CD14-positive monocyte (primary cell): ENCODE measurements around the gene CBLN4. TPM values are rescaled to one million over a fixed set of nuclear protein-coding genes. Genes with fewer than 3 reads are reported as not detected.

Experiments used
- DNase-seq, 3 donors: peaks; one replicate each; pipeline ENCODE4 v3.0.0-alpha.2; 2011 to 2022
- H2AFZ ChIP-seq: 2 replicates; pipeline ENCODE4 v1.6.0; 2012; ENCODE audit warnings: mild to moderate bottlenecking, low read depth, low read length, inconsistent platforms; ENCODE audit not compliant: insufficient read depth, poor library complexity, severe bottlenecking
- H3K27ac ChIP-seq, 2 donors: 1 replicate in 1 of 2; 2 replicates in 1 of 2; pipeline ENCODE4 v1.5.1; 2012 to 2013; ENCODE audit warnings: low read length in 2 of 2, control low read depth in 1 of 2, inconsistent platforms in 1 of 2, low read depth in 1 of 2, mild to moderate bottlenecking in 1 of 2
- H3K27me3 ChIP-seq, 2 donors: one replicate each; pipeline versions ENCODE4 v1.6.0 to v1.6.1; 2011 to 2013; ENCODE audit warnings: low read length in 2 of 2; ENCODE audit not compliant: control insufficient read depth in 2 of 2, insufficient read depth in 2 of 2
- H3K36me3 ChIP-seq, 2 donors: replicated peaks in 1 of 2; 1 replicate in 1 of 2; 2 replicates in 1 of 2; pipeline versions ENCODE4 v1.5.1 to v1.6.1; 2012 to 2013; ENCODE audit warnings: low read length in 2 of 2, control low read depth in 1 of 2, inconsistent platforms in 1 of 2, mild to moderate bottlenecking in 1 of 2; ENCODE audit not compliant: insufficient read depth in 2 of 2, control insufficient read depth in 1 of 2
- H3K4me1 ChIP-seq, 2 donors: 1 replicate in 1 of 2; 2 replicates in 1 of 2; pipeline versions ENCODE4 v1.5.1 to v1.6.1; 2012 to 2013; ENCODE audit warnings: low read length in 2 of 2, control low read depth in 1 of 2, inconsistent platforms in 1 of 2, mild to moderate bottlenecking in 1 of 2, moderate library complexity in 1 of 2; ENCODE audit not compliant: insufficient read depth in 2 of 2, control insufficient read depth in 1 of 2
- H3K4me2 ChIP-seq: replicated peaks from 2 replicates; pipeline ENCODE3; 2012; ENCODE audit warnings: low read length, moderate library complexity, mild to moderate bottlenecking; ENCODE audit not compliant: poor library complexity, severe bottlenecking; ENCODE audit errors: extremely low read depth
- H3K4me3 ChIP-seq, 3 experiments: fragments of 200-600 bp in 1 of 3; sonication (generic) in 1 of 3; replicated peaks in 1 of 3; 1 replicate in 2 of 3; 2 replicates in 1 of 3; pipeline ENCODE4 v1.5.1; 2011 to 2013; ENCODE audit warnings: low read length in 3 of 3, mild to moderate bottlenecking in 3 of 3, control low read depth in 2 of 3, low read depth in 2 of 3, inconsistent platforms in 1 of 3, moderate library complexity in 1 of 3
- H3K79me2 ChIP-seq: 2 replicates; pipeline ENCODE4 v1.6.0; 2012; ENCODE audit warnings: mild to moderate bottlenecking, control low read depth, inconsistent platforms, low read length, moderate library complexity; ENCODE audit not compliant: insufficient read depth
- H3K9ac ChIP-seq: 2 replicates; pipeline ENCODE4 v1.6.0; 2017; ENCODE audit warnings: low read length, mild to moderate bottlenecking; ENCODE audit not compliant: insufficient read depth, poor library complexity, severe bottlenecking
- H3K9me3 ChIP-seq, 2 donors: replicated peaks in 1 of 2; 1 replicate in 1 of 2; 2 replicates in 1 of 2; pipeline versions ENCODE4 v1.5.1 to v1.6.1; 2012 to 2013; ENCODE audit warnings: low read length in 2 of 2, control low read depth in 1 of 2; ENCODE audit not compliant: control insufficient read depth in 1 of 2, insufficient read depth in 1 of 2
- H4K20me1 ChIP-seq: 2 replicates; pipeline ENCODE4 v1.6.0; 2012; ENCODE audit warnings: mild to moderate bottlenecking, low read length, control low read depth, moderate library complexity; ENCODE audit not compliant: insufficient read depth
- H3K27ac Mint-ChIP-seq, 7 donors: one replicate each; pipeline ENCODE4 v1.8.0; 2020; ENCODE audit warnings: mild to moderate bottlenecking in 7 of 7, mixed read lengths in 7 of 7, moderate library complexity in 6 of 7, inconsistent platforms in 2 of 7
- H3K27me3 Mint-ChIP-seq, 3 donors: one replicate each; pipeline ENCODE4 v1.8.0; 2021 to 2022; ENCODE audit warnings: low read depth in 3 of 3, mild to moderate bottlenecking in 3 of 3, mixed read lengths in 3 of 3, moderate library complexity in 3 of 3, inconsistent platforms in 1 of 3
- H3K36me3 Mint-ChIP-seq, 2 donors: one replicate each; pipeline ENCODE4 v1.8.0; 2020; ENCODE audit warnings: mixed read lengths in 2 of 2, inconsistent platforms in 1 of 2, mild to moderate bottlenecking in 1 of 2
- H3K4me1 Mint-ChIP-seq: one replicate; pipeline ENCODE4 v1.8.0; 2020; ENCODE audit warnings: mild to moderate bottlenecking, mixed read lengths
- H3K4me3 Mint-ChIP-seq, 2 donors: one replicate each; pipeline ENCODE4 v1.8.0; 2020; ENCODE audit warnings: mild to moderate bottlenecking in 2 of 2, mixed read lengths in 2 of 2, moderate library complexity in 1 of 2
- H3K9me3 Mint-ChIP-seq, 7 donors: one replicate each; pipeline ENCODE4 v1.8.0; 2020 to 2022; ENCODE audit warnings: mixed read lengths in 7 of 7, mild to moderate bottlenecking in 6 of 7, moderate library complexity in 6 of 7, inconsistent platforms in 2 of 7
- WGBS: methylation state at CpG from one replicate; pipeline ENCODE4 v1.1.5; 2013; ENCODE audit warnings: missing lambda C conversion rate; ENCODE audit not compliant: insufficient coverage; 5-methylcytosine and 5-hydroxymethylcytosine counted together
- intact Hi-C, 2 donors: fragments of 100-400 bp; cut with micrococcal nuclease; formaldehyde crosslinking; loops; one replicate each; pipeline versions ENCODE4 v1.15.0 to v1.15.1; 2023
- polyA plus RNA-seq, 3 donors: library from polyadenylated mRNA; depleted of rRNA in 1 of 3; unstranded in 2 of 3; stranded (reverse) in 1 of 3; fragments of 300-500 nt in 2 of 3; fragments of >200 nt in 1 of 3; fragmentation: Illumina TruSeq in 2 of 3; gene quantifications; 1 replicate in 2 of 3; 2 replicates in 1 of 3; pipeline ENCODE4 v1.2.3, GENCODE V29; 2012 to 2021
- TF ChIP-seq, protein P1 (sequence below): fragments of 200-600 bp; IDR thresholded peaks from one replicate; pipeline ENCODE4 v1.8.0; 2022; ENCODE audit warnings: antibody characterized with exemption, mild to moderate bottlenecking

Gene CBLN4
- polyA plus RNA-seq, 3 donors = not detected

DNA sequence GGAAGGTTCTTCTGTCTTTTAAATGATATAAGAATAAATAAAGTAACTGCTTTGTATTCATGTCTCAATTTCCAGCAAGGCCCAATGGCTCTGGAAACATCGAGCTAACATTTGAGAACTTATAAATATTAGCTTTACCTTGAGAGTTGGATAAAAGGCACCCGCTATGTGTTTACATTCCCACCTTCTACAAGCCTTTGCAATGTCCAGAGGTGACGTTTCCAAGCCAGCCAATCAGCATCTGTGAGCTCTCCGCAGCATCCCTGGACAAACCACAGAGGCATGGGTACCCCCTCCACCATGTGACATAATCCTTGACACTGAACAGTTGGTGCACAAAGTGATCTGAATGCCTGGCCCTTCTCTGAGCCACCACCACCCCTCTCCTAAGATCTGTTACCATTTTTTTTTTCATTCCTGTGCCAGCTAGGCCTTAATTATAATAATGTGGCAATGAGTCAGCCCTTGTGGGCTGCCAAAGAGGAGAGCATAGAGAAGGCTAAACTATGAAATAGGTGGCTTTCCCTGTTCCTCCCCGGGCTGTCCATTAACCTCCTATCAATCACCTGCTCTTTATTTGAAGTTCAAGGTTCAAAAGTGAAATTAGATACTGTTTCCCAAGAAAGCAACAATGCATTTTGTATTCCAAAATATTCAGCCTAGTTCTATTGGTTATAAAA, 4.1 kb downstream of the CBLN4 start:
- Mint-ChIP-seq H3K27me3 (peaks cover 28 to 43% (median 35%) of the 10 kb centered on the region in 3 donors), H3K36me3 (no peaks in the 10 kb centered on the region), H3K9me3 (peaks cover 3 to 19% (median 12%) of the 10 kb centered on the region in 7 donors), H3K4me3 (no peak overlapping the region), H3K27ac (no peak overlapping the region), H3K4me1 (no peaks in the 10 kb centered on the region)
- Histone ChIP-seq H3K9ac (no peak overlapping the region), H3K36me3 (no peaks in the 10 kb centered on the region), H3K27me3 (peaks cover 11 to 42% of the 10 kb centered on the region in 2 donors), H2AFZ (no peak overlapping the region), H3K4me3 (no peak overlapping the region), H3K27ac (no peak overlapping the region), H3K4me2 (no peak overlapping the region), H4K20me1 (no peaks in the 10 kb centered on the region), H3K4me1 (no peaks in the 10 kb centered on the region), H3K79me2 (no peaks in the 10 kb centered on the region), H3K9me3 (peaks cover 6 to 14% of the 10 kb centered on the region in 2 donors)
- TF ChIP-seq, protein P1, sequence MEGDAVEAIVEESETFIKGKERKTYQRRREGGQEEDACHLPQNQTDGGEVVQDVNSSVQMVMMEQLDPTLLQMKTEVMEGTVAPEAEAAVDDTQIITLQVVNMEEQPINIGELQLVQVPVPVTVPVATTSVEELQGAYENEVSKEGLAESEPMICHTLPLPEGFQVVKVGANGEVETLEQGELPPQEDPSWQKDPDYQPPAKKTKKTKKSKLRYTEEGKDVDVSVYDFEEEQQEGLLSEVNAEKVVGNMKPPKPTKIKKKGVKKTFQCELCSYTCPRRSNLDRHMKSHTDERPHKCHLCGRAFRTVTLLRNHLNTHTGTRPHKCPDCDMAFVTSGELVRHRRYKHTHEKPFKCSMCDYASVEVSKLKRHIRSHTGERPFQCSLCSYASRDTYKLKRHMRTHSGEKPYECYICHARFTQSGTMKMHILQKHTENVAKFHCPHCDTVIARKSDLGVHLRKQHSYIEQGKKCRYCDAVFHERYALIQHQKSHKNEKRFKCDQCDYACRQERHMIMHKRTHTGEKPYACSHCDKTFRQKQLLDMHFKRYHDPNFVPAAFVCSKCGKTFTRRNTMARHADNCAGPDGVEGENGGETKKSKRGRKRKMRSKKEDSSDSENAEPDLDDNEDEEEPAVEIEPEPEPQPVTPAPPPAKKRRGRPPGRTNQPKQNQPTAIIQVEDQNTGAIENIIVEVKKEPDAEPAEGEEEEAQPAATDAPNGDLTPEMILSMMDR = no peak
- WGBS = 53% methylated on average over 2 of the region's 5 CpGs
- intact Hi-C loops = loop anchor here in 1 of 2 donors (10.0 kb wide), 1 partner anchor 56 kb away; no protein-coding TSS in a partner anchor
- DNase-seq = no peak

DNA sequence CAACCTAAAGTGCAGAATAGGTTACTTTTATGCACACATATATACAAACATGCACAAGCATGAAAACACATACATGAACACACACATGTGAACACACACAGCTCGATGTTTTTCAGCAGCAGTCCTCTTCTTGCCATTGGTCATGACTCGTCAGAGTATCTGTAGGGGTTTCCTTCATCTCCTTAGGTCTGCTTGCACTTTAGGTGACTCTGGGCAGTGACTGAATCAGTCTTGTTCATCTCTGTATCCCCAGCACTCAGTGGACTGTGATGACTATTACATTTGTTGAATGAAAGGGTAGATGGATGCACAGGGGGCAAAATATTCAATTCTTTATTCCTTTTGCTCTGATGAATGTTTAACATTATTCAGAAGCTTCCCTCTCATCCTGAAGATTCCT, 26.8 kb downstream of the CBLN4 start:
- H3K4me1 ChIP-seq = no peaks in the 10 kb centered on the region
- H3K4me3 Mint-ChIP-seq = no peak overlapping the region
- H3K4me1 Mint-ChIP-seq = no peaks in the 10 kb centered on the region
- H4K20me1 ChIP-seq = no peaks in the 10 kb centered on the region
- H3K36me3 Mint-ChIP-seq = no peaks in the 10 kb centered on the region
- peaks cover 2 to 8% (median 4%) of the 10 kb centered on the region in 7 donors for H3K9me3 Mint-ChIP-seq
- peaks cover 6 to 16% of the 10 kb centered on the region in 2 donors for H3K9me3 ChIP-seq
- WGBS = 90% methylated on average over 2 of the region's 2 CpGs
- H2AFZ ChIP-seq = no peak overlapping the region
- no peaks in the 10 kb centered on the region for H3K27me3 ChIP-seq
- no peak overlapping the region for H3K27ac Mint-ChIP-seq
- intact Hi-C loops = no loop called here
- no peak overlapping the region for H3K9ac ChIP-seq
- no peak overlapping the region for H3K4me2 ChIP-seq
- no peaks in the 10 kb centered on the region for H3K27me3 Mint-ChIP-seq
- TF ChIP-seq, protein P1 = no peak
- H3K27ac ChIP-seq = no peak overlapping the region
- H3K36me3 ChIP-seq = no peaks in the 10 kb centered on the region
- DNase-seq = no peak
- no peak overlapping the region for H3K4me3 ChIP-seq
- H3K79me2 ChIP-seq = no peaks in the 10 kb centered on the region
